GM19025 (cell line): Measurements from ENCODE around the gene PLP1.
"Not testable (repeated sequence)": the region's sequence is repeated elsewhere in the genome, so short reads cannot be mapped to it uniquely, and the experiment has no call there.

ENCODE experiments used
- ATAC-seq: cut with Tn5 transposase; IDR thresholded peaks from one replicate; pipeline ENCODE4 v1.9.1; 2021; ENCODE audit warnings: mild to moderate bottlenecking, low read depth, moderate library complexity; ENCODE audit not compliant: unreplicated experiment

PLP1 gene

GRCh38 chrX:103780336-103781061, 3.9 kb downstream of the PLP1 start:
- no peak for ATAC-seq

- ATAC-seq: no peak
These were observed 4.4 kb downstream of the PLP1 start for GRCh38 chrX:103781062-103781402.

GRCh38 chrX:103781706-103782105, 5.1 kb downstream of the PLP1 start:
- ATAC-seq: no peak

GRCh38 chrX:103782640-103783039, 6.0 kb downstream of the PLP1 start:
- no peak for ATAC-seq

- no peak for ATAC-seq
These were observed 6.6 kb downstream of the PLP1 start for GRCh38 chrX:103783196-103783595.

GRCh38 chrX:103783971-103784370, 7.3 kb downstream of the PLP1 start:
- ATAC-seq: no peak

- ATAC-seq: no peak
These were observed 12.4 kb downstream of the PLP1 start for GRCh38 chrX:103789004-103789403.

- ATAC-seq: no peak
These were observed 14.6 kb downstream of the PLP1 start for GRCh38 chrX:103791228-103791627.

GRCh38 chrX:103791826-103792485, 15.3 kb downstream of the PLP1 start:
- no peak for ATAC-seq

GRCh38 chrX:103792916-103793544, 16.4 kb downstream of the PLP1 start:
- ATAC-seq: no peak

- no peak for ATAC-seq
These were observed 16.9 kb downstream of the PLP1 start for GRCh38 chrX:103793545-103793940.

GRCh38 chrX:103794119-103794518, 17.5 kb downstream of the PLP1 start:
- ATAC-seq: no peak

- ATAC-seq: no peak
These were observed 21.1 kb downstream of the PLP1 start for GRCh38 chrX:103797691-103798090.

- no peak for ATAC-seq
These were observed 23.7 kb downstream of the PLP1 start for GRCh38 chrX:103800318-103800717.

- no peak for ATAC-seq
These were observed 29.2 kb downstream of the PLP1 start for GRCh38 chrX:103805860-103806259.

- ATAC-seq: no peak
These were observed 30.3 kb downstream of the PLP1 start for GRCh38 chrX:103806862-103807474.

GRCh38 chrX:103811858-103812257, 35.2 kb downstream of the PLP1 start:
- ATAC-seq: no peak

GRCh38 chrX:103817101-103817500, 40.5 kb downstream of the PLP1 start:
- ATAC-seq: not testable (repeated sequence)

GRCh38 chrX:103817502-103817901, 40.9 kb downstream of the PLP1 start:
- ATAC-seq: no peak

- no peak for ATAC-seq
These were observed 42.4 kb downstream of the PLP1 start for GRCh38 chrX:103818842-103819619.

GRCh38 chrX:103820802-103821201, 44.2 kb downstream of the PLP1 start:
- ATAC-seq: not testable (repeated sequence)
